ENCODE results near the gene TRIM54. TPM values are rescaled to one million over a fixed set of nuclear protein-coding genes. Genes with fewer than 3 reads are reported as not detected.

The TRIM54 gene
- total and polyA plus RNA-seq, 9 of the 15 experiments (the other 6 are each of a cell fraction or from before 2014, with no cell fraction given), result not detected

GRCh38 chr2:27255660-27256059, 26.6 kb upstream of the TRIM54 start:
- no TSS peak for BruUV-seq (replicated peaks)
- Histone ChIP-seq H3K4me2 (ENCODE audit: insufficient read depth, low read length) (peak overlapping the region; percentile 13; the same call in 1 of the 2 replicates), H2AFZ (ENCODE audit: low read depth, low read length) (no peak overlapping the region), H3K9ac (ENCODE audit: insufficient read depth in 1 of 2, low read depth in 2 of 2, low read length in 2 of 2) (no peak overlapping the region), H3K79me2 (ENCODE audit: control insufficient read depth, insufficient read depth, low read length) (no peaks in the 10 kb centered on the region), H3K4me3 (no peak overlapping the region), H3K9me3 (replicated peaks; ENCODE audit: control insufficient read depth, insufficient read depth, low read depth, low read length) (no peaks in the 10 kb centered on the region), H3K36me3 (ENCODE audit: control insufficient read depth, insufficient read depth, low read length) (no peaks in the 10 kb centered on the region), H3K27ac (ENCODE audit: extremely low read depth, low read depth, low read length) (no peak overlapping the region), H4K20me1 (replicated peaks; ENCODE audit: control insufficient read depth, insufficient read depth, low read length) (no peaks in the 10 kb centered on the region; the same call in none of the 2 replicates), H3K27me3 (ENCODE audit: control insufficient read depth in 2 of 2, insufficient read depth in 2 of 2, low read length in 2 of 2) (peaks cover 6 to 14% of the 10 kb centered on the region in 2 experiments; a peak in 3 of 5 replicates), H3K4me1 (replicated peaks in 1 of 2; ENCODE audit: control insufficient read depth in 2 of 2, insufficient read depth in 2 of 2, low read length in 2 of 2) (peaks cover 10 to 33% of the 10 kb centered on the region in 2 experiments; a peak in 4 of 5 replicates), H3K9me1 (ENCODE audit: control insufficient read depth, insufficient read depth, low read length) (no peaks in the 10 kb centered on the region)
- CTCF ChIA-PET (ENCODE audit: low intra/inter-chr PET ratio), result no interaction called here
- FAIRE-seq (no peak), DNase-seq (ENCODE audit: extremely low read depth in 1 of 4, low spot score in 3 of 4) (no peak), ATAC-seq (no peak)
- in situ Hi-C loops (cut with MboI) (no loop called here), intact Hi-C loops (cut with micrococcal nuclease) (no loop called here)
- WGBS (ENCODE audit: insufficient coverage, low coverage, missing lambda C conversion rate), result 0% methylated on average over 1 of the region's 1 CpG
- TF ChIP-seq FOSL1 (tag; conservative IDR thresholded peaks at IDR 0.05) (0 out of 2 replicates have a peak, but pooled peaks have one; percentile 21), CCNT2 (IDR thresholded peaks at IDR 0.05; ENCODE audit: borderline replicate concordance, extremely low read depth, insufficient read length, low read depth, low read length) (no peak)
- POLR2A ChIA-PET, result interaction anchor here (1.1 kb wide), 1 partner anchor 16 kb away, joined by 3 read pairs; no protein-coding TSS in a partner anchor

- no TSS peak for BruUV-seq (replicated peaks)
- CTCF ChIA-PET (ENCODE audit: low intra/inter-chr PET ratio), result interaction anchor here (0.6 kb wide), 1 partner anchor 447 kb away, joined by 4 read pairs; no protein-coding TSS in a partner anchor
- no peak for DNase-seq (ENCODE audit: extremely low read depth in 1 of 4, low spot score in 3 of 4)
- no peaks in the 10 kb centered on the region for H3K79me2 ChIP-seq (ENCODE audit: control insufficient read depth, insufficient read depth, low read length)
- no peak for FAIRE-seq
- peak overlapping the region in 1 of 2 experiments; percentile 50; a peak in 1 of 4 replicates for H3K9ac ChIP-seq (ENCODE audit: insufficient read depth in 1 of 2, low read depth in 2 of 2, low read length in 2 of 2)
- H3K4me2 ChIP-seq (ENCODE audit: insufficient read depth, low read length), result no peak overlapping the region
- peaks cover 10 to 29% of the 10 kb centered on the region in 2 experiments; a peak in 4 of 5 replicates for H3K4me1 ChIP-seq (replicated peaks in 1 of 2; ENCODE audit: control insufficient read depth in 2 of 2, insufficient read depth in 2 of 2, low read length in 2 of 2)
- intact Hi-C loops (cut with micrococcal nuclease) (no loop called here), in situ Hi-C loops (cut with MboI) (no loop called here)
- peak; percentile 52; the same call in 1 of the 2 replicates for TF ChIP-seq ZNF263 (CRISPR knock-in tag; IDR thresholded peaks at IDR 0.05; ENCODE audit: borderline replicate concordance)
- no peak for TF ChIP-seq HDAC6 (IDR thresholded peaks at IDR 0.05; ENCODE audit: low read depth, low read length)
- TF ChIP-seq TSHZ1 (CRISPR knock-in tag; IDR thresholded peaks at IDR 0.05), result no peak
- no peak for TF ChIP-seq GATAD2B (IDR thresholded peaks at IDR 0.05; ENCODE audit: borderline replicate concordance)
- POLR2A ChIA-PET, result interaction anchor here (0.6 to 1.2 kb wide), 2 partner anchors 14 to 181 kb away, joined by 3 to 4 read pairs; no protein-coding TSS in a partner anchor
- H3K4me3 ChIP-seq, result no peak overlapping the region
- no peaks in the 10 kb centered on the region for H3K9me3 ChIP-seq (replicated peaks; ENCODE audit: control insufficient read depth, insufficient read depth, low read depth, low read length)
- H3K27ac ChIP-seq (ENCODE audit: extremely low read depth, low read depth, low read length), result no peak overlapping the region
- 24% methylated on average over 7 of the region's 7 CpGs for WGBS (ENCODE audit: insufficient coverage, low coverage, missing lambda C conversion rate)
- peaks cover 12 to 27% of the 10 kb centered on the region in 2 experiments; a peak in 3 of 5 replicates for H3K27me3 ChIP-seq (ENCODE audit: control insufficient read depth in 2 of 2, insufficient read depth in 2 of 2, low read length in 2 of 2)
- H3K36me3 ChIP-seq (ENCODE audit: control insufficient read depth, insufficient read depth, low read length), result no peaks in the 10 kb centered on the region
- no peaks in the 10 kb centered on the region for H3K9me1 ChIP-seq (ENCODE audit: control insufficient read depth, insufficient read depth, low read length)
- H2AFZ ChIP-seq (ENCODE audit: low read depth, low read length), result no peak overlapping the region
- ATAC-seq, result no peak
- no peaks in the 10 kb centered on the region; the same call in none of the 2 replicates for H4K20me1 ChIP-seq (replicated peaks; ENCODE audit: control insufficient read depth, insufficient read depth, low read length)
Observed at GRCh38 chr2:27256855-27257454, 25.3 kb upstream of the TRIM54 start.
